ENCODE data around the gene PEG3.

DNA sequence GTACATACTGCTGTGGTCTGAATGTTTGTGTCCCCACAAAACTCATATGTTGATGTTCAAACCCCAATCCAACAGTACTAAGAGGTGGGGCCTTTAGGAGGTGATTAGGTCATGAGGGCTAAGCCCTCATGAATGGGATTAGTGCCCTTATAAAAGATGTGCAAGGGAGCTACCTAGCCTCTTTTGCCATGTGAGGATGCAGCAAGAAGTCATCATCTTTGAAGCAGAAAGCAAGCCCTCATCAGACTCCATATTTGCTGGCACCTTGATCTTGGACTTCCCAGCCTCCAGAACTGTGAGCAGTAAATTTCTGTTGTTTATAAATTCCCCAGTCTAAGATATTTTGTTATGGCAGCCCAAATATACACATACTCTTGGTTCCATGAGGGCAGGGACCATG lies 33.9 kb downstream of the PEG3 start:
- TF ChIP-seq, protein P1, sequence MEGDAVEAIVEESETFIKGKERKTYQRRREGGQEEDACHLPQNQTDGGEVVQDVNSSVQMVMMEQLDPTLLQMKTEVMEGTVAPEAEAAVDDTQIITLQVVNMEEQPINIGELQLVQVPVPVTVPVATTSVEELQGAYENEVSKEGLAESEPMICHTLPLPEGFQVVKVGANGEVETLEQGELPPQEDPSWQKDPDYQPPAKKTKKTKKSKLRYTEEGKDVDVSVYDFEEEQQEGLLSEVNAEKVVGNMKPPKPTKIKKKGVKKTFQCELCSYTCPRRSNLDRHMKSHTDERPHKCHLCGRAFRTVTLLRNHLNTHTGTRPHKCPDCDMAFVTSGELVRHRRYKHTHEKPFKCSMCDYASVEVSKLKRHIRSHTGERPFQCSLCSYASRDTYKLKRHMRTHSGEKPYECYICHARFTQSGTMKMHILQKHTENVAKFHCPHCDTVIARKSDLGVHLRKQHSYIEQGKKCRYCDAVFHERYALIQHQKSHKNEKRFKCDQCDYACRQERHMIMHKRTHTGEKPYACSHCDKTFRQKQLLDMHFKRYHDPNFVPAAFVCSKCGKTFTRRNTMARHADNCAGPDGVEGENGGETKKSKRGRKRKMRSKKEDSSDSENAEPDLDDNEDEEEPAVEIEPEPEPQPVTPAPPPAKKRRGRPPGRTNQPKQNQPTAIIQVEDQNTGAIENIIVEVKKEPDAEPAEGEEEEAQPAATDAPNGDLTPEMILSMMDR (IDR thresholded peaks at IDR 0.05), result no peak
- TF ChIP-seq EP300 (IDR thresholded peaks at IDR 0.05), result no peak
- no peak for TF ChIP-seq POLR2AphosphoS5 (IDR thresholded peaks at IDR 0.05)
